HTERT RPE-1 (cell line): Measurements from ENCODE around the gene CDC20.
"Not testable (repeated sequence)": the region's sequence is repeated elsewhere in the genome, so short reads cannot be mapped to it uniquely, and the experiment has no call there.

Source experiments
- in situ Hi-C: fragments of 300-500 bp; cut with MboI; formaldehyde crosslinking; loops from 4 replicates; pipeline ENCODE4 v1.14.3; 2020; ENCODE audit warnings: low sequenced_read_pairs

Gene CDC20

GRCh38 chr1:43379476-43379875, 20.7 kb downstream of the CDC20 start:
- in situ Hi-C loops = no loop called here

GRCh38 chr1:43381612-43382011, 22.8 kb downstream of the CDC20 start:
- in situ Hi-C loops = no loop called here

- in situ Hi-C loops = no loop called here
These were observed 23.4 kb downstream of the CDC20 start for GRCh38 chr1:43382027-43382779.

GRCh38 chr1:43383449-43383848, 24.7 kb downstream of the CDC20 start:
- in situ Hi-C loops = no loop called here

- in situ Hi-C loops = no loop called here
These were observed 27.9 kb downstream of the CDC20 start for GRCh38 chr1:43386676-43387075.

GRCh38 chr1:43387976-43388599, 29.3 kb downstream of the CDC20 start:
- in situ Hi-C loops = no loop called here

GRCh38 chr1:43388613-43389012, 29.8 kb downstream of the CDC20 start:
- in situ Hi-C loops = no loop called here

GRCh38 chr1:43389326-43390313, 30.8 kb downstream of the CDC20 start, which contains the start of the genes MED8 and SZT2:
Gene MED8, minus strand, starts transcription at chr1:43389800. Its CDS starts 36 bp downstream, at chr1:43389764.
Gene SZT2, plus strand, starts transcription at chr1:43389899. Its CDS starts 70 bp downstream, at chr1:43389969.
- in situ Hi-C loops = no loop called here

GRCh38 chr1:43392702-43393101, 33.9 kb downstream of the CDC20 start:
- in situ Hi-C loops = no loop called here

GRCh38 chr1:43395523-43395922, 36.7 kb downstream of the CDC20 start:
- in situ Hi-C loops = no loop called here

- in situ Hi-C loops = no loop called here
These were observed 37.3 kb downstream of the CDC20 start for GRCh38 chr1:43396059-43396458.

- in situ Hi-C loops = no loop called here
These were observed 39.4 kb downstream of the CDC20 start for GRCh38 chr1:43398227-43398626.

GRCh38 chr1:43400441-43400840, 41.7 kb downstream of the CDC20 start:
- in situ Hi-C loops = not testable (repeated sequence)

- in situ Hi-C loops = no loop called here
These were observed 43.5 kb downstream of the CDC20 start for GRCh38 chr1:43402089-43402865.

- in situ Hi-C loops = no loop called here
These were observed 45.6 kb downstream of the CDC20 start for GRCh38 chr1:43404353-43404752.

- in situ Hi-C loops = no loop called here
These were observed 46.6 kb downstream of the CDC20 start for GRCh38 chr1:43405219-43405875.

GRCh38 chr1:43405876-43406234, 47.1 kb downstream of the CDC20 start:
- in situ Hi-C loops = no loop called here

- in situ Hi-C loops = no loop called here
These were observed 51.8 kb downstream of the CDC20 start for GRCh38 chr1:43410571-43410970.
